Fibroblast of the conjunctiva (primary cell): ENCODE measurements around the gene KDSR.

Experiments used
- DNase-seq: peaks from one replicate; pipeline ENCODE4 v3.0.0-alpha.2; 2010; ENCODE audit warnings: low read depth

KDSR gene

GRCh38 chr18:63321291-63321690, 45.7 kb downstream of the KDSR start:
- DNase-seq, result no peak

- DNase-seq, result no peak
Observed at GRCh38 chr18:63320975-63321265, 46.1 kb downstream of the KDSR start.

GRCh38 chr18:63320123-63320974, 46.7 kb downstream of the KDSR start:
- DNase-seq, result peak; percentile 66

- DNase-seq, result no peak
Observed at GRCh38 chr18:63319383-63320122, 47.5 kb downstream of the KDSR start, which contains the start of gene BCL2. Gene BCL2 (minus strand): TSS chr18:63319769.

- DNase-seq, result no peak
Observed at GRCh38 chr18:63318889-63319382, 48.1 kb downstream of the KDSR start.

- no peak for DNase-seq
Observed at GRCh38 chr18:63317982-63318888, 48.8 kb downstream of the KDSR start.

GRCh38 chr18:63317556-63317946, 49.5 kb downstream of the KDSR start:
- DNase-seq, result no peak

GRCh38 chr18:63316612-63317555, 50.1 kb downstream of the KDSR start:
- no peak for DNase-seq

GRCh38 chr18:63315876-63316275, 51.1 kb downstream of the KDSR start:
- DNase-seq, result no peak

- no peak for DNase-seq
Observed at GRCh38 chr18:63315131-63315662, 51.8 kb downstream of the KDSR start.

- no peak for DNase-seq
Observed at GRCh38 chr18:63314062-63314790, 52.8 kb downstream of the KDSR start.

- no peak for DNase-seq
Observed at GRCh38 chr18:63313396-63313917, 53.5 kb downstream of the KDSR start.

GRCh38 chr18:63312737-63313395, 54.1 kb downstream of the KDSR start:
- no peak for DNase-seq

- DNase-seq, result no peak
Observed at GRCh38 chr18:63312019-63312409, 55.0 kb downstream of the KDSR start.

GRCh38 chr18:63311118-63312018, 55.6 kb downstream of the KDSR start:
- no peak for DNase-seq

GRCh38 chr18:63309422-63309821, 57.6 kb downstream of the KDSR start:
- no peak for DNase-seq

GRCh38 chr18:63307551-63308200, 59.3 kb downstream of the KDSR start:
- no peak for DNase-seq
